ENCODE data around the gene CHAD.

DNA sequence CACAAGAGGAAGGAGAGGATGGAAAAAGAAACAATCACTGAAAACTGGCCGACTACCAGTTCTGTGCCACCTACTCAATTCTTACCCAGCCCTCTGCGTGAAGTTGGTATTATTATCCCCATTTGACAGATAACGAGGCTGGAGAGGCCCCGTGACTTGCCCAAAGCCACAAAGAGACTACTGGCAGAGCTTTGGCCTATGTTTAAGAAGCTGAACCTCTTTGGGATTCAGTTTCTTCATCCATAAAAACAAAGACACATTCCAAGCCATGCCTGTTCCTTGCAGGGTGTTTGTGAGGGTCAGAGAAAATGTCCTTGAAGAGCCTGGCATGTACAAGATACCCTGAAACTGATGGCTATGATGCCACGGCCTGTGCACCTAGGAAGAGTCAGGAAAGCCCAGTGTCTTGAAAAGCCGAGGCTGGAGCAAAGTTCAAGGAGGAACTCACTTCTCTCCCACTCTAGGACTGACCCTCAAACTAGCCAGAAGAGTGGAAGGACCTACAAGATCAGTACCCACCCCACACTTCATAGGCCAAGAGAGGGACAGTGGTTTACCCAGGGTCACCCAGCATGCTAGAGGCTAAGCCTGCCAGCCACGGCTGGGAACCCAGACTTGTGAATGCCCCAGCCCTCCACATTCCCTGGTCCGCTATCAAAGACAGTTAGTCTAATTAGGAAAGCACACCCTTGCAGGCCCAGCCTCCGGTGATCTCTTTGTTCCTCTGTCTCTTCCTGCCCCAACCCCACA is 44.3 kb downstream of the CHAD start:
- TF ChIP-seq POLR2A (IDR thresholded peaks at IDR 0.05) = no peak
- TF ChIP-seq, protein P1, sequence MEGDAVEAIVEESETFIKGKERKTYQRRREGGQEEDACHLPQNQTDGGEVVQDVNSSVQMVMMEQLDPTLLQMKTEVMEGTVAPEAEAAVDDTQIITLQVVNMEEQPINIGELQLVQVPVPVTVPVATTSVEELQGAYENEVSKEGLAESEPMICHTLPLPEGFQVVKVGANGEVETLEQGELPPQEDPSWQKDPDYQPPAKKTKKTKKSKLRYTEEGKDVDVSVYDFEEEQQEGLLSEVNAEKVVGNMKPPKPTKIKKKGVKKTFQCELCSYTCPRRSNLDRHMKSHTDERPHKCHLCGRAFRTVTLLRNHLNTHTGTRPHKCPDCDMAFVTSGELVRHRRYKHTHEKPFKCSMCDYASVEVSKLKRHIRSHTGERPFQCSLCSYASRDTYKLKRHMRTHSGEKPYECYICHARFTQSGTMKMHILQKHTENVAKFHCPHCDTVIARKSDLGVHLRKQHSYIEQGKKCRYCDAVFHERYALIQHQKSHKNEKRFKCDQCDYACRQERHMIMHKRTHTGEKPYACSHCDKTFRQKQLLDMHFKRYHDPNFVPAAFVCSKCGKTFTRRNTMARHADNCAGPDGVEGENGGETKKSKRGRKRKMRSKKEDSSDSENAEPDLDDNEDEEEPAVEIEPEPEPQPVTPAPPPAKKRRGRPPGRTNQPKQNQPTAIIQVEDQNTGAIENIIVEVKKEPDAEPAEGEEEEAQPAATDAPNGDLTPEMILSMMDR (IDR thresholded peaks at IDR 0.05) = no peak

Data from body of pancreas (tissue), 4 donors.